Neural crest cell (in vitro differentiated cells): Measurements from ENCODE around the gene WARS2. TPM values are rescaled to one million over a fixed set of nuclear protein-coding genes. Genes with fewer than 3 reads are reported as not detected.

Experiments
- DNase-seq: peaks from one replicate; pipeline ENCODE4 v3.0.0; 2021; ENCODE audit warnings: low read depth, mixed read lengths, low spot score
- H3K27ac Mint-ChIP-seq: one replicate; pipeline ENCODE4 v1.8.0; 2021; ENCODE audit warnings: mild to moderate bottlenecking, mixed read lengths; ENCODE audit not compliant: unreplicated experiment
- H3K27me3 Mint-ChIP-seq: 2 replicates; pipeline ENCODE4 v1.8.0; 2021; ENCODE audit warnings: low read depth, mild to moderate bottlenecking, mixed read lengths
- H3K36me3 Mint-ChIP-seq: 2 replicates; pipeline ENCODE4 v1.8.0; 2021; ENCODE audit warnings: low read depth, mild to moderate bottlenecking, mixed read lengths
- H3K4me1 Mint-ChIP-seq: 2 replicates; pipeline ENCODE4 v1.8.0; 2021; ENCODE audit warnings: mixed read lengths
- H3K4me3 Mint-ChIP-seq: one replicate; pipeline ENCODE4 v1.8.0; 2021; ENCODE audit warnings: mild to moderate bottlenecking, mixed read lengths
- H3K9me3 Mint-ChIP-seq: 2 replicates; pipeline ENCODE4 v1.8.0; 2021; ENCODE audit warnings: mixed read lengths
- CTCF ChIP-seq: fragments of 200-600 bp; sonication (generic); conservative IDR thresholded peaks from 2 replicates; pipeline ENCODE4 v1.5.0; 2021; ENCODE audit warnings: antibody characterized with exemption, mild to moderate bottlenecking
- total RNA-seq: library from RNA; stranded (reverse); gene quantifications from 2 replicates; pipeline ENCODE4 v1.2.1, GENCODE V29; 2021

The WARS2 gene
- total RNA-seq, 1 donor from 2014 or later = 12.3 TPM

DNA sequence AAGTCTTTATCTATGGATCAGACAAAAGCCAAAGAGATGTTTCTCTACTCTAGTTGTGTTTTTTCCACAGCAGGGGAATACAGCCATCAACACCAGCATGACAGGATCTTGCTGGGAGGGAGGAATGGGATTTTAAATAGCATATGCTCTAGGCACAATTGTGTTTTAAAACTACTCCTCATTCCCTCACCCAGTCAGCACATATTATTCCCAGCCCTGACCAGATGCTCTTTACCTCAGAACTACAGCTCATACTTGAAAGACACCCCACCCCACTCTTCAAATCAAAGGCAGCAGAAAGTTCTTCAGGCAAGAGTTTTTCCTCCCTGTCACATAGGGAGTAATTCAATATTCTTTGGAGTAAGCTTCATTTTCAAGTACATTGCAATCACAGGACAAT, 106.1 kb downstream of the WARS2 start:
- no peak for TF ChIP-seq CTCF
- Mint-ChIP-seq H3K4me3 (no peak overlapping the region), H3K4me1 (no peaks in the 10 kb centered on the region), H3K27ac (no peak overlapping the region), H3K36me3 (peaks cover 7% of the 10 kb centered on the region), H3K9me3 (no peaks in the 10 kb centered on the region), H3K27me3 (no peaks in the 10 kb centered on the region)
- no peak for DNase-seq

- DNase-seq = no peak
- no peaks in the 10 kb centered on the region for H3K9me3 Mint-ChIP-seq
- H3K36me3 Mint-ChIP-seq = peaks cover 7% of the 10 kb centered on the region
- H3K4me3 Mint-ChIP-seq = no peak overlapping the region
- H3K27ac Mint-ChIP-seq = no peak overlapping the region
- H3K4me1 Mint-ChIP-seq = peaks cover 6% of the 10 kb centered on the region
- no peak for TF ChIP-seq CTCF
- no peaks in the 10 kb centered on the region for H3K27me3 Mint-ChIP-seq
Measured at GRCh38 chr1:119032986-119033385, 107.5 kb downstream of the WARS2 start.

- no peak for TF ChIP-seq CTCF
- H3K9me3 Mint-ChIP-seq = peaks cover 2% of the 10 kb centered on the region
- peaks cover 5% of the 10 kb centered on the region for H3K36me3 Mint-ChIP-seq
- H3K27ac Mint-ChIP-seq = no peak overlapping the region
- no peaks in the 10 kb centered on the region for H3K27me3 Mint-ChIP-seq
- DNase-seq = no peak
- H3K4me3 Mint-ChIP-seq = no peak overlapping the region
- H3K4me1 Mint-ChIP-seq = peaks cover 10% of the 10 kb centered on the region
Measured at GRCh38 chr1:119027759-119028158, 112.7 kb downstream of the WARS2 start.

DNA sequence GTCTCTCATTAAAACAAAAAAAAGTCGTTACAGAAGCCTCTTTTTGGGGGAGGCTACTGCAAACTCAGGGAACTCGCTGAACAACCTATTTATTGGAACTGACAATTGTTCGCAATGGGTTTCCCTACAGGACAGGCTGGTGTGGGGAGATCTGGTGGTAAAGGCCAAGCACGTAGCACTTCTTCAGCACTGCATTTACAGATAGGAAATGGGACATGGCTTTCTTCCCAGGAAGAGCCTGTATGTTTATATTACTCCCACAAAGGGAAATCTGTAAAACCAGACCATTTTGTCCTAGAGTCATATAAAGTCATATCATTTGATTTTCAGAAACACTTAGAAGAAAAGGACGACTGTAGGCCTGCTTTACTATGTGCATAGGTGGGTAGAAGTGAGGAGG, 113.5 kb downstream of the WARS2 start:
- no peak for TF ChIP-seq CTCF
- H3K9me3 Mint-ChIP-seq = peaks cover 2% of the 10 kb centered on the region

DNA sequence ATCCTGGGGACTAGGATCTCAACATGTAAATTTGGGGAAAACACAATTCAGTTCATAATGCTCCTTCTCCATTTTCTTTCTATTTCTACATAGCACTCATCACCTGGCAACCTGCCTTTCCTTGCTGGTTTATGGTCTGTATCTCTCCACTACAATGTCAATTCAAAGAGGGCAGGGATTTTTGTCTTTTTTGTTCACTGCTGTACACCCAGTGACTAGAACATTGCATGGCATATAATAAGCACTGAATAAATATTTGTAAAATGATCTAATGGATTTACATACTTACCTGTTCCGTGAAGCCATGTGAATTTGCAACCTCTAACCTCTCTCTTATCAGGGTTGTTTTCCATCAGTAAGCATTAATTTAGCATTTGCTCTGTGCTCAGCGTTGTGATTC, 124.9 kb downstream of the WARS2 start:
- Mint-ChIP-seq H3K27me3 (peaks cover 20% of the 10 kb centered on the region), H3K4me1 (no peaks in the 10 kb centered on the region), H3K36me3 (peaks cover 17% of the 10 kb centered on the region), H3K27ac (no peak overlapping the region), H3K9me3 (peaks cover 6% of the 10 kb centered on the region), H3K4me3 (no peak overlapping the region)
- DNase-seq = no peak
- TF ChIP-seq CTCF = no peak

More for the DNA sequence above, 113.5 kb downstream of the WARS2 start:
- Mint-ChIP-seq H3K36me3 (peaks cover 6% of the 10 kb centered on the region), H3K27ac (no peak overlapping the region), H3K27me3 (no peaks in the 10 kb centered on the region), H3K4me3 (no peak overlapping the region), H3K4me1 (peaks cover 10% of the 10 kb centered on the region)
- no peak for DNase-seq

DNA sequence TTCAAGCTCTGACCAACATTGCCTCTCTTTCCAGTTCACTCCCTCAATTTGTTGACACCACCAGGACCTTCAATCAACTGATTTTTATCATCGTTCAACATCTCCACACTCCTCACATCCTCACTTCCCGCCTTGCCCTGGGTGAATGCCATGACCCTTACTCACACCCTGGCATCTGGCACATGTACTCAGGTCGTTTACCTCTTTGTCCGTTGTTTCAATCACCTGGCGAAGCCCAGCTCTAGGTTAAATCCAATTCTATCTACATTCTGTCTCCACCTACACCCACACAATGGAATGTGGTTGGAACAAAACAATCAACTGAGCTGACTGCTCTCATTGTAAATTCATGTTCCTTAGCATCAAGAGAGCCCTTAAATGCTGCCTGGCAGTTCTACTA, 128.1 kb downstream of the WARS2 start:
- Mint-ChIP-seq H3K27ac (no peak overlapping the region), H3K4me1 (peaks cover 14% of the 10 kb centered on the region), H3K27me3 (peaks cover 52% of the 10 kb centered on the region), H3K36me3 (peaks cover 6% of the 10 kb centered on the region), H3K9me3 (no peaks in the 10 kb centered on the region), H3K4me3 (no peak overlapping the region)
- no peak for TF ChIP-seq CTCF
- DNase-seq = no peak
